Activated T-helper 2 cell treated with anti-CD3 and anti-CD28 coated beads, Interferon-gamma antibody, Interleukin-2, Interleukin-4, amounts not matched to agents 10 μg/mL and 5 μg/mL and 100 μg/mL, durations not matched to agents 14 hours and 24 hours and 36 hours (primary cell): ENCODE measurements around the gene CFAP61. TPM values are rescaled to one million over a fixed set of nuclear protein-coding genes. Genes with fewer than 3 reads are reported as not detected.
"Not testable (repeated sequence)": the region's sequence is repeated elsewhere in the genome, so short reads cannot be mapped to it uniquely, and the experiment has no call there.

Experiments
- DNase-seq: peaks from one replicate; pipeline ENCODE4 v3.0.0; 2021; ENCODE audit warnings: low spot score
- H3K27ac Mint-ChIP-seq: one replicate; pipeline ENCODE4 v1.8.0; 2021; ENCODE audit warnings: mixed read lengths
- H3K27me3 Mint-ChIP-seq: one replicate; pipeline ENCODE4 v1.8.0; 2021; ENCODE audit warnings: low read depth, mixed read lengths
- H3K36me3 Mint-ChIP-seq: one replicate; pipeline ENCODE4 v1.8.0; 2021; ENCODE audit warnings: low read depth, mixed read lengths
- H3K4me1 Mint-ChIP-seq: one replicate; pipeline ENCODE4 v1.8.0; 2021; ENCODE audit warnings: low read depth, mixed read lengths
- H3K4me3 Mint-ChIP-seq: one replicate; pipeline ENCODE4 v1.8.0; 2021; ENCODE audit warnings: low read depth, mild to moderate bottlenecking, moderate library complexity, mixed read lengths
- H3K9me3 Mint-ChIP-seq: one replicate; pipeline ENCODE4 v1.8.0; 2021; ENCODE audit warnings: mixed read lengths
- intact Hi-C: fragments of 100-400 bp; cut with micrococcal nuclease; formaldehyde crosslinking; loops from one replicate; pipeline ENCODE4 v1.15.1; 2023
- total RNA-seq: library from RNA; stranded (reverse); gene quantifications from 2 replicates; pipeline ENCODE4 v1.2.3, GENCODE V29; 2022

Gene CFAP61
- total RNA-seq, 1 donor from 2014 or later = not detected

GRCh38 chr20:20244384-20244783, 192.1 kb downstream of the CFAP61 start:
- H3K9me3 Mint-ChIP-seq, DNase-seq, H3K27me3 Mint-ChIP-seq, H3K36me3 Mint-ChIP-seq, H3K4me1 Mint-ChIP-seq, H3K4me3 Mint-ChIP-seq, H3K27ac Mint-ChIP-seq, intact Hi-C loops: not testable (repeated sequence)

GRCh38 chr20:20246996-20247633, 194.8 kb downstream of the CFAP61 start:
- H3K4me3 Mint-ChIP-seq = no peak overlapping the region
- intact Hi-C loops = no loop called here
- no peaks in the 10 kb centered on the region for H3K27me3 Mint-ChIP-seq
- no peaks in the 10 kb centered on the region for H3K4me1 Mint-ChIP-seq
- no peak for DNase-seq
- H3K36me3 Mint-ChIP-seq = no peaks in the 10 kb centered on the region
- H3K27ac Mint-ChIP-seq = no peak overlapping the region
- H3K9me3 Mint-ChIP-seq = no peaks in the 10 kb centered on the region

DNA sequence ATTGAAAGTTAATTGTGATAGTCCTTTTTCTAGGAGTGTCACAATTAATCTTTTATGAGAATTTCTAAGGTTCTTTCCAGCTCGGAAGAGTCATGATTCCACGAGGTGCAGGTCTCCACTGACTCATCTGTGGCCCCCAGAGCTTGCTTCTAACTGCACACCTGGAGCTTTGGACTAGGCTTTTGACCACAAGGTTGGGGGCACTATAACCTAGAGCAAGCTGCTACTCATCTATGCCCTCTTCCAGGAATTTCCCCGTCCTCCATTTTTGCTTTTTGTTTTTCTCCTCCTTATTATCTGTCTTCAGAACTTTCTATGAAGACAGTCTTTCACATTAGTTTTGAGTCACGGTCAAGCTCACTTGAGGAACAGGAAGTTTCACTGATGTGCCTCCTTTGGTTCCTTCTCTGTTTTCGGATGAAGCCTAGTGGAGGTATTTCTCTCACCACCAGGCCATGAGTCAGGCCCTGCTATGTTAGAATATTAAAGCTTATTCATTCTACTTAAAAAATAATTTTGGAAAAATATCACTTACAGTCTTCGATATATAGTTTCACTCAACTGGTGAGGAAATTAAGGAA, 196.4 kb downstream of the CFAP61 start:
- intact Hi-C loops = no loop called here
- H3K4me3 Mint-ChIP-seq = no peak overlapping the region
- no peak overlapping the region for H3K27ac Mint-ChIP-seq
- DNase-seq = no peak
- H3K36me3 Mint-ChIP-seq = no peaks in the 10 kb centered on the region
- H3K27me3 Mint-ChIP-seq = no peaks in the 10 kb centered on the region
- no peaks in the 10 kb centered on the region for H3K4me1 Mint-ChIP-seq
- no peaks in the 10 kb centered on the region for H3K9me3 Mint-ChIP-seq

DNA sequence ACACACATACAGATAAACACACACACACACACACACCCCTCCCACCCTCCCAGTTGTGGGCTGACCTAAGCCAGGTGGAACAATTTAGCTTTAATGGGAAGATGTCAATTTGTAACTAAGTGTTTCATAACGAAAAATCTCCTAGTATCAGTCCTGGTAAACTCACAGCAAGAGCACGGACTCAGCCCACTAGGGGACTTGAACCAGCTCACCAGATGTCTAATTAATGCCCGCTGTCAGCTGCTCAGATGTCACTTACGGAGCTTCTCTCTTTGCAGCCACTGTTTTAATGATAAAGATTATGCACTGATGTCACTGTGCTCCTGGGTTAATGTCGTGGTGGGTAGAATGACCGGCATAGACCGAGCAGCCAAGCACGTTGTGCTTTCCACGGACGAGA, 199.0 kb downstream of the CFAP61 start:
- no peaks in the 10 kb centered on the region for H3K9me3 Mint-ChIP-seq
- intact Hi-C loops = no loop called here
- H3K27me3 Mint-ChIP-seq = no peaks in the 10 kb centered on the region
- DNase-seq = no peak
- H3K27ac Mint-ChIP-seq = no peak overlapping the region
- no peaks in the 10 kb centered on the region for H3K4me1 Mint-ChIP-seq
- no peaks in the 10 kb centered on the region for H3K36me3 Mint-ChIP-seq
- no peak overlapping the region for H3K4me3 Mint-ChIP-seq

DNA sequence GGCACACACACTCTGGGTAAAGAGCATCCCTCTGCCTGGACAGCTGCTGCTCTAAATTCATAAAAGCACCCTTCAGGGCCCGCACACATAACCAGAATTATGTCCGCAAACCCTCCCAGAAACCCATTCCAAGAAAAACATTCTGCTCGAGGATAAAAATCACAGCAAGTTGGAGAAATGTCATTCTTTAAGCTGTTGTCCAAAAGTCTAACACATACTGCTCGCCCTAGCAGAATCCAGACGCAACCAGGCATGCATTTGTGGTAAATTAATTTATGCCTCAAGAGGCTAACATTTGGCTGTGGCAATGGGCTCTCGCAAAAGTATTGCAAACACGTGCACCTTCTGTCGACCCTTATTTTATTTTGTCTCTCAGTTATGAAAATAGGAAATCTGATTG, 199.5 kb downstream of the CFAP61 start:
- no peak for DNase-seq
- intact Hi-C loops = no loop called here
- Mint-ChIP-seq H3K4me3 (no peak overlapping the region), H3K4me1 (no peaks in the 10 kb centered on the region), H3K27me3 (no peaks in the 10 kb centered on the region), H3K27ac (no peak overlapping the region), H3K36me3 (no peaks in the 10 kb centered on the region), H3K9me3 (no peaks in the 10 kb centered on the region)

- no peak overlapping the region for H3K27ac Mint-ChIP-seq
- DNase-seq = no peak
- intact Hi-C loops = no loop called here
- no peaks in the 10 kb centered on the region for H3K36me3 Mint-ChIP-seq
- H3K27me3 Mint-ChIP-seq = peaks cover 2% of the 10 kb centered on the region
- H3K9me3 Mint-ChIP-seq = no peaks in the 10 kb centered on the region
- H3K4me3 Mint-ChIP-seq = no peak overlapping the region
- H3K4me1 Mint-ChIP-seq = no peaks in the 10 kb centered on the region
Measured at GRCh38 chr20:20253039-20253743, 200.9 kb downstream of the CFAP61 start.

- no peak overlapping the region for H3K4me3 Mint-ChIP-seq
- H3K36me3 Mint-ChIP-seq = no peaks in the 10 kb centered on the region
- H3K27me3 Mint-ChIP-seq = peaks cover 4% of the 10 kb centered on the region
- H3K4me1 Mint-ChIP-seq = no peaks in the 10 kb centered on the region
- H3K9me3 Mint-ChIP-seq = no peaks in the 10 kb centered on the region
- DNase-seq = no peak
- H3K27ac Mint-ChIP-seq = no peak overlapping the region
- intact Hi-C loops = no loop called here
Measured at GRCh38 chr20:20253744-20254330, 201.5 kb downstream of the CFAP61 start.

- H3K27ac Mint-ChIP-seq = no peak overlapping the region
- peaks cover 4% of the 10 kb centered on the region for H3K27me3 Mint-ChIP-seq
- intact Hi-C loops = no loop called here
- no peak for DNase-seq
- H3K36me3 Mint-ChIP-seq = no peaks in the 10 kb centered on the region
- no peaks in the 10 kb centered on the region for H3K4me1 Mint-ChIP-seq
- no peaks in the 10 kb centered on the region for H3K9me3 Mint-ChIP-seq
- H3K4me3 Mint-ChIP-seq = no peak overlapping the region
Measured at GRCh38 chr20:20255099-20255498, 202.8 kb downstream of the CFAP61 start.

- H3K27ac Mint-ChIP-seq = no peak overlapping the region
- no peaks in the 10 kb centered on the region for H3K36me3 Mint-ChIP-seq
- no peaks in the 10 kb centered on the region for H3K4me1 Mint-ChIP-seq
- peaks cover 4% of the 10 kb centered on the region for H3K27me3 Mint-ChIP-seq
- H3K9me3 Mint-ChIP-seq = no peaks in the 10 kb centered on the region
- intact Hi-C loops = no loop called here
- no peak overlapping the region for H3K4me3 Mint-ChIP-seq
- no peak for DNase-seq
Measured at GRCh38 chr20:20259533-20259932, 207.2 kb downstream of the CFAP61 start.

DNA sequence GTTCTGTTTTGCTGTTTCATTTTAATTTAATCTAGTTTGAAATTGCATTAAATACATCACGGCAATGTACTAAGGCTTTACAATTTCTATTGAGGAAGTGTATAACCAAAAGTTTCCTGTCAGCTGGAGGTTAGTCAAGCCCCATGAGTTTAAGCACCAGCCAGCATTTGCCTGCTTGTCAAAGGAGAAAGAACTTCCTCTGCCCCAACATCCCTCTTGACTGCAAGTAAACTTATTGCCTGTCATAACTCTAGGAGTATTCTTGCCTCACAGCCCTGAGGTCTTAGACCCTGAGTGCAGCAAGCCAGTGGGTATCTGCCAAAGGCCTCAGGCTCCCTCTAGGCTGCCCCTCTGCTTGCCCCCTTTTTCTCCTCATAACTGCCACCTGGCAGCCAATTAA, 208.8 kb downstream of the CFAP61 start:
- Mint-ChIP-seq H3K4me3 (no peak overlapping the region), H3K27ac (no peak overlapping the region), H3K27me3 (peaks cover 4% of the 10 kb centered on the region), H3K9me3 (no peaks in the 10 kb centered on the region), H3K36me3 (no peaks in the 10 kb centered on the region), H3K4me1 (no peaks in the 10 kb centered on the region)
- DNase-seq = no peak
- intact Hi-C loops = no loop called here

GRCh38 chr20:20265210-20265609, 212.9 kb downstream of the CFAP61 start:
- no peak for DNase-seq
- no peaks in the 10 kb centered on the region for H3K36me3 Mint-ChIP-seq
- no peaks in the 10 kb centered on the region for H3K27me3 Mint-ChIP-seq
- no peak overlapping the region for H3K27ac Mint-ChIP-seq
- no peaks in the 10 kb centered on the region for H3K9me3 Mint-ChIP-seq
- H3K4me1 Mint-ChIP-seq = no peaks in the 10 kb centered on the region
- H3K4me3 Mint-ChIP-seq = no peak overlapping the region
- intact Hi-C loops = no loop called here

DNA sequence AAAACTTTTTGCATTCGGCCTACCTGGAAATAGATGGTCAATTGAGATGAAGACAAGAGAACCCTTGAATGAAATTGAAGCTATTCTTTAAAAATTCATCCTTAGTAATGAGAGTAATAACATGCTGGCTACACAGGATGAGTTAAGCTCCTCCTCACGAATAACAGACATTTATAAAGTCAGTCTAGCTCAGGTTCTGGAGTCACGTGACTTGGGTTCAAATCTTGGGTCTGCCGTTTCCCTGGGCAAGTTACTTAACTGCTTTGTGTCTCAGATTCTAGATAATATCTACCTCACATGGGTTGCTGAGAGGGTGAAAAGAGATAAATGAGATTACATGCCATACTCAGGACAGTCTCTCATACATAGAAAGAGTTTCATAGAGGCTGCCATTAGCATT, 214.2 kb downstream of the CFAP61 start:
- Mint-ChIP-seq H3K9me3 (no peaks in the 10 kb centered on the region), H3K36me3 (no peaks in the 10 kb centered on the region), H3K4me3 (no peak overlapping the region), H3K27me3 (no peaks in the 10 kb centered on the region), H3K4me1 (no peaks in the 10 kb centered on the region), H3K27ac (no peak overlapping the region)
- intact Hi-C loops = no loop called here
- no peak for DNase-seq

DNA sequence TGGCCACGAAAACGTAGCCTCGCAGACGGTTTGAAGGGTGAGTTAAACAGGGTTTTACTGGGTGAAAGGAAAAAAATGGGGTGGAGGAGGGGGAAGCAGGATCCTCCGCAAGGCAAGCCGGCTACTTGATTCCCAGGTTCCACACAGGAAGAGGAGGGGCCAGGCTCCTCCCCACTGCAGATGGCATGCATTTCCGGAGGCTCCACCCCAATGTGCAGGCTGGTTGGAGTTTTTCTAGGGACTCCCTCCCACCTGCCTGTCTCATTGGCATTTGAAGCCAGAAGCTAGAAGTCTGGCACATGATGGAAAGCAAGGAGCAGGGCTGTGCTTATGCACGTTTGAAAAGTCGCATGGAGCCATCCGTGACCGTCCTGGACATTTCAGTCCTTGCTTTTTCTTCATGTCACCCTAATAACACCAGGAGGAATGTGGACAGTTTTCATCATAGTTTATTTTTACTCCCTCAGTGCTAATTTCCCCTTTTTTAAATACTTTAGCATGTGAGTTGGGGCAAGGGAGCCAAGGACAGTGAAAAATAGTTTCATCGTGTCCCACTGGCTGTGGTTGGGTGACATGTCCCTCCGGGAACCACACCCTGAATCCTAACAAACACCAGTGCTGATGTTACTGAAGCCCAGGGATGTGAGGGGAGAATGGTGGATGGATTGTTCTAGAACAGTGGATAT, 215.5 kb downstream of the CFAP61 start:
- Mint-ChIP-seq H3K4me1 (no peaks in the 10 kb centered on the region), H3K9me3 (no peaks in the 10 kb centered on the region), H3K27me3 (no peaks in the 10 kb centered on the region), H3K4me3 (no peak overlapping the region), H3K27ac (no peak overlapping the region), H3K36me3 (no peaks in the 10 kb centered on the region)
- intact Hi-C loops = no loop called here
- no peak for DNase-seq
